ENCODE measurements around the gene PIGU. TPM values are rescaled to one million over a fixed set of nuclear protein-coding genes. Genes with fewer than 3 reads are reported as not detected.
"Not testable (repeated sequence)": the region's sequence is repeated elsewhere in the genome, so short reads cannot be mapped to it uniquely, and the experiment has no call there.

Gene PIGU
- total and polyA plus RNA-seq, 2 donors (not counting 1 experiment from before 2014, with no cell fraction given), result 6.4 to 42.6 TPM

- no peaks in the 10 kb centered on the region for H4K20me1 ChIP-seq (ENCODE audit: control insufficient read depth, extremely low read depth, insufficient read depth, low read length)
Observed at GRCh38 chr20:34525342-34525708, 151.6 kb downstream of the PIGU start.

GRCh38 chr20:34524426-34524825 lies 152.5 kb downstream of the PIGU start:
- no peaks in the 10 kb centered on the region for H4K20me1 ChIP-seq (ENCODE audit: control insufficient read depth, extremely low read depth, insufficient read depth, low read length)
- no peak for DNase-seq (ENCODE audit: low read depth in 2 of 2)
- no peak overlapping the region for H3K4me2 ChIP-seq (ENCODE audit: extremely low read depth, insufficient read depth, low read length)
- peak overlapping the region; percentile 32 for H3K27ac ChIP-seq (ENCODE audit: insufficient read depth, low read length)
- peaks cover 40% of the 10 kb centered on the region for H3K4me1 ChIP-seq (ENCODE audit: control insufficient read depth, extremely low read depth, insufficient read depth, low read length)
- H2AFZ ChIP-seq (ENCODE audit: low read length), result no peak overlapping the region
- H3K4me3 ChIP-seq (replicated peaks in 1 of 4; ENCODE audit: control extremely low read depth in 1 of 4, insufficient read depth in 1 of 4, low read depth in 3 of 4, low read length in 4 of 4), result no peak overlapping the region
- peaks cover 6% of the 10 kb centered on the region for H3K36me3 ChIP-seq (ENCODE audit: control insufficient read depth, insufficient read depth, low read length)
- peaks cover 57% of the 10 kb centered on the region for H3K79me2 ChIP-seq (ENCODE audit: control insufficient read depth, insufficient read depth, low read length)
- no peak overlapping the region for H3K9ac ChIP-seq (ENCODE audit: insufficient read depth, low read length)
- no peaks in the 10 kb centered on the region for H3K9me3 ChIP-seq (ENCODE audit: control insufficient read depth, insufficient read depth, low read depth, low read length)
- TF ChIP-seq EZH2 (IDR thresholded peaks at IDR 0.05; ENCODE audit: low read length, missing control alignments), result no peak
- TF ChIP-seq CTCF (conservative IDR thresholded peaks at IDR 0.05 in 1 of 2, IDR thresholded peaks at IDR 0.05 in 1 of 2; ENCODE audit: low read depth in 1 of 2, low read length in 2 of 2), result no peak
- H3K27me3 ChIP-seq (ENCODE audit: control insufficient read depth, insufficient read depth, low read length), result no peaks in the 10 kb centered on the region

More at GRCh38 chr20:34525342-34525708, 151.6 kb downstream of the PIGU start:
- TF ChIP-seq EZH2 (IDR thresholded peaks at IDR 0.05; ENCODE audit: low read length, missing control alignments) (no peak), CTCF (conservative IDR thresholded peaks at IDR 0.05 in 1 of 2, IDR thresholded peaks at IDR 0.05 in 1 of 2; ENCODE audit: low read depth in 1 of 2, low read length in 2 of 2) (no peak)
- H3K27ac ChIP-seq (ENCODE audit: insufficient read depth, low read length), result peak overlapping the region; percentile 39
- no peak for DNase-seq (ENCODE audit: low read depth in 2 of 2)
- H3K4me3 ChIP-seq (replicated peaks in 1 of 4; ENCODE audit: control extremely low read depth in 1 of 4, insufficient read depth in 1 of 4, low read depth in 3 of 4, low read length in 4 of 4), result no peak overlapping the region
- no peaks in the 10 kb centered on the region for H3K9me3 ChIP-seq (ENCODE audit: control insufficient read depth, insufficient read depth, low read depth, low read length)
- no peak overlapping the region for H3K4me2 ChIP-seq (ENCODE audit: extremely low read depth, insufficient read depth, low read length)
- peaks cover 8% of the 10 kb centered on the region for H3K36me3 ChIP-seq (ENCODE audit: control insufficient read depth, insufficient read depth, low read length)
- H3K4me1 ChIP-seq (ENCODE audit: control insufficient read depth, extremely low read depth, insufficient read depth, low read length), result peaks cover 40% of the 10 kb centered on the region
- H3K79me2 ChIP-seq (ENCODE audit: control insufficient read depth, insufficient read depth, low read length), result peaks cover 49% of the 10 kb centered on the region
- H2AFZ ChIP-seq (ENCODE audit: low read length), result no peak overlapping the region
- no peaks in the 10 kb centered on the region for H3K27me3 ChIP-seq (ENCODE audit: control insufficient read depth, insufficient read depth, low read length)
- H3K9ac ChIP-seq (ENCODE audit: insufficient read depth, low read length), result no peak overlapping the region

GRCh38 chr20:34522969-34523871 lies 153.7 kb downstream of the PIGU start:
- no peaks in the 10 kb centered on the region for H3K9me3 ChIP-seq (ENCODE audit: control insufficient read depth, insufficient read depth, low read depth, low read length)
- H3K4me2 ChIP-seq (ENCODE audit: extremely low read depth, insufficient read depth, low read length), result peak overlapping the region; percentile 34
- no peaks in the 10 kb centered on the region for H3K27me3 ChIP-seq (ENCODE audit: control insufficient read depth, insufficient read depth, low read length)
- no peak overlapping the region for H2AFZ ChIP-seq (ENCODE audit: low read length)
- peaks cover 40% of the 10 kb centered on the region for H3K4me1 ChIP-seq (ENCODE audit: control insufficient read depth, extremely low read depth, insufficient read depth, low read length)
- TF ChIP-seq CTCF (conservative IDR thresholded peaks at IDR 0.05 in 1 of 2, IDR thresholded peaks at IDR 0.05 in 1 of 2; ENCODE audit: low read depth in 1 of 2, low read length in 2 of 2) (peak; percentile 48 to 73), EZH2 (IDR thresholded peaks at IDR 0.05; ENCODE audit: low read length, missing control alignments) (no peak)
- peaks cover 69% of the 10 kb centered on the region for H3K79me2 ChIP-seq (ENCODE audit: control insufficient read depth, insufficient read depth, low read length)
- no peak overlapping the region for H3K9ac ChIP-seq (ENCODE audit: insufficient read depth, low read length)
- DNase-seq (ENCODE audit: low read depth in 2 of 2), result peak; percentile 50 to 62
- H3K27ac ChIP-seq (ENCODE audit: insufficient read depth, low read length), result peak overlapping the region; percentile 62
- no peak overlapping the region for H3K4me3 ChIP-seq (replicated peaks in 1 of 4; ENCODE audit: control extremely low read depth in 1 of 4, insufficient read depth in 1 of 4, low read depth in 3 of 4, low read length in 4 of 4)
- H3K36me3 ChIP-seq (ENCODE audit: control insufficient read depth, insufficient read depth, low read length), result peaks cover 6% of the 10 kb centered on the region
- H4K20me1 ChIP-seq (ENCODE audit: control insufficient read depth, extremely low read depth, insufficient read depth, low read length), result no peaks in the 10 kb centered on the region

- not testable (repeated sequence) for H3K36me3 ChIP-seq (ENCODE audit: control insufficient read depth, insufficient read depth, low read length); H3K27ac ChIP-seq (ENCODE audit: insufficient read depth, low read length); H3K9me3 ChIP-seq (ENCODE audit: control insufficient read depth, insufficient read depth, low read depth, low read length); H4K20me1 ChIP-seq (ENCODE audit: control insufficient read depth, extremely low read depth, insufficient read depth, low read length); DNase-seq (ENCODE audit: low read depth in 2 of 2); H3K4me2 ChIP-seq (ENCODE audit: extremely low read depth, insufficient read depth, low read length); H3K27me3 ChIP-seq (ENCODE audit: control insufficient read depth, insufficient read depth, low read length); H2AFZ ChIP-seq (ENCODE audit: low read length); H3K4me3 ChIP-seq (replicated peaks in 1 of 4; ENCODE audit: control extremely low read depth in 1 of 4, insufficient read depth in 1 of 4, low read depth in 3 of 4, low read length in 4 of 4); H3K9ac ChIP-seq (ENCODE audit: insufficient read depth, low read length)
- Histone ChIP-seq H3K4me1 (ENCODE audit: control insufficient read depth, extremely low read depth, insufficient read depth, low read length) (peaks cover 23% of the 10 kb centered on the region), H3K79me2 (ENCODE audit: control insufficient read depth, insufficient read depth, low read length) (peaks cover 71% of the 10 kb centered on the region)
Observed at GRCh38 chr20:34519841-34520240, 157.1 kb downstream of the PIGU start.
